DMS53 (cell line): ENCODE measurements around the gene ARIH1.
A peak's percentile ranks its signal among the peaks of the same experiment; 100 is the strongest.

ENCODE experiments used
- DNase-seq: peaks from one replicate; lab custom pipeline; 2025; lab: John Stamatoyannopoulos, UW

The ARIH1 gene

DNA sequence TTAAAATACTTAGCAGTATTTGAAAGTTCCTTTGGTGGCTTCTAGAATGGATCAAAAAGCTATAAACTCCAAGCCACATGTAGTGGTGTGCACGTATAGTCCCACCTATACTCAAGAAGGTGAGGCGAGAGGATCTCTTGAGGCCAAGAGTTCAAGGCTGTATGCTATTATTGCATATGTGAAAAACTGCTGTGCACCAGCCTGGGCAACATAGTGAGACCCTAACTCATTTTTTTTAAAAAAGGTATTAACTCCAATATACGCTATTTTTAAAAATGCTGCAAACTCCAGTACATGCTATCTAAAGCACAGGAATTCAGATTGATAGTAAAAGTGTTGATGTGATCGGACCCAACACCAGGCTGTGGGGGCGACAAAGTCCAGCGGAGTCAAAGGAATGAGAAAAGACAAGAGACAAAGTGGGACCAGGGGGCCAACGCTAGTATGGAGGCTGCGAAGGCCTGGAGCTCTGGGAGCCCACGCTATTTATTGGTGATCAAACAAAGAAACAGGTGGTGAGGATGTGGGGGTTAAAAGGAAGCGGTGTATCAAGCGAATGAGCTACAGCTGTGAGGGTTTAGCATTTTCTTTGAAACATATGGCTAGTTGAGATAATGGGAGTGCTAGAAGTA lies 66.6 kb downstream of the ARIH1 start:
- no peak for DNase-seq

DNA sequence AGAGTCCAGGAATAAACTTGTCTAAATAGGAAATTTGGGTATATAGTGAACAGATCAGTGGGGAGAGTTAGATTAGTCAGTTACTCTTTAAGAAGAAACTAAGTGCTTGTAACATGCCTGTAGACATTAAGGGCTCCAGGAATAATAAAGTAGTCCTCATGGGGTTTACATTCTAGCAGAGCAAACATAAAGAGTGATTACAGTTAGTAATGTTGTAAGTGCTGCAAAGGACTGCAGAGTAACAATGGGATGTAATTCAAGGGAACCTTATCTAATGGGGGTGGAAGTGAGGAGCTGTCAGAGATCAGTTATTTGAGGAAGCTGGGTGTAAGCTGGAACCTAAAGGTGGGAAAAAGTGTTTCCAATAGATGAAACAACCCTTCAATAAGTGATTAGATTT lies 67.5 kb downstream of the ARIH1 start:
- DNase-seq = no peak

DNA sequence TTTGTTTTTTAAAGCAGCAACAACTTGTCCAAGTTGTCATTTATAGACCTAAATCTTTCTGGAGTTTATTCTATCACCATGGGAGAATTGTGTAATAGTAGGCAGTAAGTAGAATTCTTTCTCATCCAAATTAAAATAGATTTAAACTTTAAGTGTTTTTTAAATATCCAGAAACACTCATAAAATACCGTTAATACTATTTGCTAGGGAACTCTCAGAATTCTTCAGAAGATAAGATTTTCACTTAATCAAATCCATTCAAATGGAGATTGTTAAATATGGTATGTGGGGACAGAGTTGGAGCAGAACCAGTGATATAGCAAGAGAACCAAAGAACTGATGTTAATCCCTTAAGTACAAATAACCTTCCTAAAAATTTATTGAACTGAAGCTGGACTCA lies 71.0 kb downstream of the ARIH1 start:
- DNase-seq = no peak

DNA sequence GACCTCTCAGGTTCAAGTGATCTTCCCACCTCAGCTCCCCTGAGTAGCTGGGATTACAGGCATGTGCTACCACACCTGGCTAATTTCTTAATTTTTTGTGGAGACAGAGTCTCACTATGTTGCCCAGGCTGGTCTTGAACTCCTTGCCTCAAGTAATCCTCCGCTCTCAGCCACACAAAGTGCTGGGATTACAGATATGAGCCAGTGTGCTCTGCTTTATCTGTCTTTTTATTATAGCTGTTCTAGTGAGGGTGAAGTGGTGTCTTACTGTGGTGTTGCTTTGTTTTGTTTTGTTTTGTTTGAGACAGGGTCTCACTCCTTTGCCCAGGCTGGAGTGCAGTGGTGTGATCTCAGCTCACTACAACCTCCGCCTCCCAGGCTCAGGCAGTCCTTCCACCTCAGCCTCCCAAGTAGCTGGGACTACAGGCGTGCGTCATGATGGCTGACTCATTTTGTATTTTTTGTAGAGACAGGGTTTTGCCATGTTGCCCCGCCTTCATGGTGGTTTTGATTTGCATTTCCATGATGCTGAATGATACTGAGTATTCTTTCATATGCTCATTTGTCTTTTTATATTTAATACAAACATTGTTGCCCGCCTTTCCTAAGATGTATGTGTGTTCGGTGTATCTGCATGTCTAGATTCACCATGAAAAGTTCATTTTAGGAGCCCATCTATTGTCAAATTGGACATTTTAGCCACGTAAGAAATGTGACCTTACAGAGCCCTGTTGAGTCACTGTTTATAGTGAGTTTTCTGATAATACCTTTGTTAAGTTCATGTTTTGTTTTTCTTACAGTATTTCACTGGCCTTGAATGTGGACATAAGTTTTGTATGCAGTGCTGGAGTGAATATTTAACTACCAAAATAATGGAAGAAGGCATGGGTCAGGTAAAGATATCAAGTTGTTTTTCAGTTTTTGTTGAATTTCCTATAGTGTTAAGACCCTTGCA lies 80.6 kb downstream of the ARIH1 start:
- no peak for DNase-seq

DNA sequence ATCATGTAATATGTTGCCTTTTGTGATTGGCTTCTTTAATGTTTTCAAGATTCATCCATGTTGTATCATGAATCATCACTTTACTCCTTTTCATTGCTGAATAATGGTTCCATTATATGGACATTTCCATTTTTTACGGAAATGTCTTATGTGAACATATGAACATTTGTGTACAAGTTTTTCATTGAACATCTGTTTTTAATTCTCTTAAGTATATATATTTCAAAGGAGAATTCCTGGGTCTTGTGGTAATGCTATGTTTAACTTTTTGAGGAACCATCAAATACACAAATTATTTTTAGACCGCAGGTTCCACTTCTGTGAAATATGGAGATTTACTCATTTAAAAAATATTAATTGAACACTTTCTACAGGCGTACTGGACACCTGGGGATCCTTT lies 85.7 kb downstream of the ARIH1 start:
- DNase-seq = no peak

GRCh38 chr15:72560458-72560857 lies 86.3 kb downstream of the ARIH1 start:
- DNase-seq = no peak

GRCh38 chr15:72562386-72562785 lies 88.3 kb downstream of the ARIH1 start:
- no peak for DNase-seq

DNA sequence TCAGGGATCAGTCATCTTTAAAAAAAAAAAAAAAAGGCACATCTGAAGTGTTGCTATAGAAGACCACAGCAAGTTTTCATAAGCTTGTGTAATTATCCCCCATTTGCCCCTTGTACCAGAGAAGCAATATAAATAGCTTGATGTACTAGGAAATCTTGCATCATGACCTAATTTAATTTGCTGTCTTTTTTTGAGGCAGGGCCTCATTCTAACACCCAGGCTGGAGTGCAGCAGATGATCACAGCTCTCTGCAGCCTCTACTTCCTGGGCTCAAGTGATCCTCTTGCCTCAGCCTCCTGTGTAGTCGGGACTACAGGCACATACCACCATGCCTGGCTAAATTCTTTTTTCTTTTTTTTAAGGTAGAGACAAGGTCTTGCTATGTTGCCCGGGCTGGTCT lies 88.7 kb downstream of the ARIH1 start:
- no peak for DNase-seq

GRCh38 chr15:72564091-72564490 lies 90.0 kb downstream of the ARIH1 start:
- no peak for DNase-seq

DNA sequence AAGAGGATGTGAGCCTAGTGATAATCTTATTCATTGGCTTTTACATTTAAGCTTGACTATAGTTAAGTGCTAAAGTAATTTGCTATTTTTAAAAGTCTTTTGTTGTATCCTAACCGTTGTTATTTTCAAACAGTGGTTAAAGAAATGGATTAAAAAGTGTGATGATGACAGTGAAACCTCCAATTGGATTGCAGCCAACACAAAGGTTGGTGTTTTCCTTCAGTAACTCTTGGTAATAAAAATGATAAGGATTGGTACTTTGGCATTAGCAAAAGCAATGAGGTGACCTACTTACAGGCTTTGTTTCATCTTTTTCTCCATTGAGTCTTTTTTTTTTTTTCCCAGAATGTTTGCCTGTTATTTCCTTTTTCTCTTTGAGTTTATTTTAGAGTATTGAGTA lies 92.8 kb downstream of the ARIH1 start:
- DNase-seq = no peak

- no peak for DNase-seq
These were observed 95.9 kb downstream of the ARIH1 start for GRCh38 chr15:72570059-72570458.

GRCh38 chr15:72579814-72580213 lies 105.7 kb downstream of the ARIH1 start:
- DNase-seq = no peak

- DNase-seq = no peak
These were observed 109.9 kb downstream of the ARIH1 start for GRCh38 chr15:72584006-72584405.

GRCh38 chr15:72585025-72585424 lies 110.9 kb downstream of the ARIH1 start:
- no peak for DNase-seq

DNA sequence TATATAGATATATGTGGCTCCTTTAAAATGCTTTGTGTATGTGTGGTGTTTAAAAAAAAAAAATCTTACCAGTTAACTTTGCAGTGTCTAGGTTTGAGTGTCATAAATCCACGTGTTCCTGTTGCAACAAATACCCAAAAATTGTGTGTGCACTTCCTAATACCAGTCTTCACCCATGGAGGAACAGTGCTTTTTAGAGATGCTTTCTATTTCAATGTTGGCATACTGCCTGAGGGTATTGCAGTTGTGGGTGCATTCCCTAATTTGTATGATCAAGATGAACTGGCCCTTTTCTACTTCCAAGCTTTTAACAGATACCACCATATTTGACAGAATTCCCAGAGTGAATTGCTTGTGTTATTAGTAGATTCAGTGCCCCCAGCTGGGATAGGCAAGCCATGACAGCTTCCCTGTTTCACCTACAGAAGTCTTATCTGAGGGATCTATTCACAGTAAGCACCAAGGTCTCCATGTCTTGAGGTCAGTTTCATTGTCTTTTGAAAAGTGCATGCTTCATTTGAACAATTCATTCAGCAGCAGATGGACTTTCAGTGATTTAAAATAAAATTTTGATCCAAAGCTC lies 111.4 kb downstream of the ARIH1 start:
- peak; percentile 12 for DNase-seq

GRCh38 chr15:72588096-72588495 lies 114.0 kb downstream of the ARIH1 start:
- no peak for DNase-seq

DNA sequence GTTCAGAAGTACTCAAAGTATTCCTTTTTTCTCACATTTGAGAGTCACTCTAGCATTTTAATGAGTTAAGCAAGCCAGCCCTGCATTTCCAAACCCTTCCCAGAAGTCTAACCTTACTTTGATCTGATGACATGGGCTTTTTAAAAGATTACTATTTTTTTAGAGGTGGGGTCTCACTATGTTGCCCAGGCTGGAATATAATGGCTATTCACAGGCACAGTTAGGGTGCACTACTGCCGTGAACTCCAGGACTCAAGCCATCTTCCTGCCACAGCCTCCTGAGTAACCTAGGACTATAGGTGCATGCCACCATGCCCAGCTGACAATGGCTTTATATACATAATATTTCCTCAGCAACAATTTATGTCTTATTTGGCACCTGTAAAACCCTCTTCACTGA lies 116.3 kb downstream of the ARIH1 start:
- DNase-seq = no peak

DNA sequence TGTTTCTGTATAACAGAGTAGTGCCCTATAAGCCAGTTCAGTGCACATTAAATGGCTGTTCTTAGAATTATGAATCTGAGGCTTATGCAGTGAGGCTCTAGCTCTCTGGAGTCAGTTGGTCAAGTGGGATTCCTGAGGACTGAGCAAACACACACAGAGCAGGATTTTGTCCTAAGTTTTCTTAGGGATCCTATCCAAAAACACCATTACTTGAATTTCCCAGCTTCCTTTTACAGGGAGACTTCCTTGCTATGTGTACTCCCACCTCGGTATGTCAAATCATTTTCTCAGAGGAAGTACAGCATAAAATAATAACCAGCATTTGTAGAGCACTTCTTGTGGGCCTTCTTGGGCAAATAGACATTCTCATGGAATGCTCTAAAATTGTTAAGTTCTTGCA lies 117.2 kb downstream of the ARIH1 start:
- DNase-seq = no peak

GRCh38 chr15:72592097-72592496 lies 118.0 kb downstream of the ARIH1 start:
- DNase-seq = no peak

- no peak for DNase-seq
These were observed 118.5 kb downstream of the ARIH1 start for GRCh38 chr15:72592676-72593075.

DNA sequence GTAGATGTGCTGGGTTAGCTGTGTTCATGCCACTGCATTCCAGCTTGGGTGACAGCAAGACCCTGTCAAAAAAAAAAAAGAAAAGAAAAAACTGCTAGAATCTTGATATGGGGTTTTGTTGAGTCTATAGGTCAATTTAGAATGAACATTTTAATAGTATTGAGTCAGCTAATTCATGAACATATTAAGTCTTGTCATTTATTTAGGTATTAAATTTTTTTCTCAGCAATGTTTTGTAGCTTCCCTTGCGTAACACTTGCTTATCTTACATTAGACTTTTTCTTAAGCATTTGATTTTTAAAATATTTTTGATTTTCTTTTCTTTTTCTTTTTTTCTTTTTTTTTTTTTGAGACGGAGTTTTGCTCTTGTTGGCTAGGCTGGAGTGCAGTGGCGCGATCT lies 119.7 kb downstream of the ARIH1 start:
- DNase-seq = no peak

- peak; percentile 63 for DNase-seq
These were observed 125.8 kb downstream of the ARIH1 start for GRCh38 chr15:72599855-72600464.

DNA sequence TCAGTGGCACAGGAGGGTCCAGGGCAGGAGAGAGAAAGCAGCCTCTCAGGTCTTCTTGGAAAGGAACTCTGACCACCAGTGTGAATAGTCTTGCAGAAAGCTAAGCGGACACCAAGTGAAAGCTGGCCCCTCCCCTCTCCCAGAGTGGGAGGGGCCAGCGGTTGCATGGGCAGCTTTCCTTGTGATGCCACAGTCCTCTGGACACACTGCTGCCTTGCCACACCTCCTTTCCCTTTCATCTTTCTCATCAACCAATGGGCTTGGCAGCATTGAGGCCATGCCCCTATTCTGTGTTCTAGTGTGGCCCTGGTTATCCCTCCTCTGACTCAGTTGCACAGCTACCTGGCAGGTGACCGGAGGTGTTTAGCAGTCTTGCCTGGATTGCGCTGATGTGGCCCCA lies 130.7 kb downstream of the ARIH1 start:
- DNase-seq = peak; percentile 12
